GM12878 (cell line): ENCODE results near the gene RSBN1L. TPM values are rescaled to one million over a fixed set of nuclear protein-coding genes. Genes with fewer than 3 reads are reported as not detected.
"Not testable (repeated sequence)": the region's sequence is repeated elsewhere in the genome, so short reads cannot be mapped to it uniquely, and the experiment has no call there.

Experiments
- ATAC-seq: fragments of 200-7000 bp; cut with Tn5 transposase; 3 replicates; pipeline ENCODE4 v1.9.1; 2020; ENCODE audit warnings: mild to moderate bottlenecking, moderate library complexity
- BruUV-seq: library from RNA; stranded (reverse); fragments of 400-500 nt; replicated peaks from 2 replicates; lab custom pipeline; 2021; lab: Mats Ljungman, UMichigan
- CTCF ChIA-PET: fragments of 300-600 bp; sonication (Branson Sonifier 250); formaldehyde crosslinking; extraction: SDS; loops from one replicate; lab custom pipeline; 2021; ENCODE audit warnings: inconsistent platforms; lab: Yijun Ruan, JAX
- POLR2A ChIA-PET: fragments of 350-600 bp; formaldehyde crosslinking; extraction: SDS; loops from one replicate; lab custom pipeline; 2021; ENCODE audit warnings: inconsistent platforms; lab: Charles Lee
- RAD21 ChIA-PET: fragments of 300-600 bp; sonication (Branson Sonifier 250); formaldehyde crosslinking; loops from one replicate; lab custom pipeline; 2023; ENCODE audit warnings: antibody characterized with exemption; ENCODE audit not compliant: unreplicated experiment; lab: Charles Lee
- SMC1A ChIA-PET: fragments of 300-600 bp; sonication (Branson Sonifier 250); formaldehyde crosslinking; loops from one replicate; lab custom pipeline; 2023; ENCODE audit not compliant: unreplicated experiment, uncharacterized antibody; lab: Charles Lee
- DNase-seq: peaks from one replicate; pipeline ENCODE4 v3.0.0-alpha.2; 2011; ENCODE audit warnings: low read depth, low spot score
- FAIRE-seq: peaks from 3 replicates; lab custom pipeline; 2011; peaks lifted over from hg19 to GRCh38; lab: Jason Lieb, UNC
- H2AFZ ChIP-seq: 2 replicates; pipeline ENCODE4 v1.6.0; 2011; ENCODE audit warnings: low read depth, low read length, control low read depth; ENCODE audit not compliant: control insufficient read depth
- H3K27ac ChIP-seq: 2 replicates; pipeline ENCODE4 v1.5.1; 2011; ENCODE audit warnings: control low read depth; ENCODE audit not compliant: control insufficient read depth, insufficient read depth
- H3K27me3 ChIP-seq, 2 experiments: replicated peaks in 1 of 2; 2 replicates each; pipeline versions ENCODE4 v1.6.0 to v1.6.1; 2011; ENCODE audit warnings: low read length in 1 of 2; ENCODE audit not compliant: control insufficient read depth in 2 of 2, insufficient read depth in 2 of 2
- H3K36me3 ChIP-seq, 2 experiments: 2 replicates each; pipeline ENCODE4 v1.5.1; 2011; ENCODE audit warnings: low read length in 1 of 2; ENCODE audit not compliant: control insufficient read depth in 2 of 2, insufficient read depth in 2 of 2
- H3K4me1 ChIP-seq: 2 replicates; pipeline ENCODE4 v1.6.1; 2011; ENCODE audit warnings: mild to moderate bottlenecking, low read length, moderate library complexity, mixed read lengths; ENCODE audit not compliant: control insufficient read depth, insufficient read depth
- H3K4me2 ChIP-seq: 2 replicates; pipeline ENCODE4 v1.6.0; 2011; ENCODE audit warnings: control low read depth; ENCODE audit not compliant: control insufficient read depth, insufficient read depth
- H3K4me3 ChIP-seq: fragments of 200-600 bp; sonication (generic); 2 replicates; pipeline ENCODE4 v1.5.1; 2016
- H3K79me2 ChIP-seq: 2 replicates; pipeline ENCODE4 v1.6.0; 2011; ENCODE audit warnings: low read length; ENCODE audit not compliant: control insufficient read depth, insufficient read depth
- H3K9ac ChIP-seq: 2 replicates; pipeline ENCODE4 v1.8.0; 2011; ENCODE audit warnings: low read length, control low read depth, mixed read lengths; ENCODE audit not compliant: control insufficient read depth, insufficient read depth
- H3K9me3 ChIP-seq: replicated peaks from 3 replicates; pipeline ENCODE4 v1.5.1; 2011; ENCODE audit warnings: mild to moderate bottlenecking, low read length; ENCODE audit not compliant: control insufficient read depth, insufficient read depth
- H4K20me1 ChIP-seq: 2 replicates; pipeline ENCODE4 v1.6.0; 2011; ENCODE audit not compliant: control insufficient read depth, insufficient read depth
- GATAD2B ChIP-seq: fragments of 450-650 bp; conservative IDR thresholded peaks from 2 replicates; pipeline ENCODE4 v1.6.1; 2017; ENCODE audit warnings: low read depth, mild to moderate bottlenecking, moderate library complexity
- KLF5 ChIP-seq: fragments of 450-650 bp; IDR thresholded peaks from 2 replicates; pipeline ENCODE4 v1.6.1; 2014; ENCODE audit warnings: mild to moderate bottlenecking; ENCODE audit not compliant: partially characterized antibody
- LARP7 ChIP-seq: fragments of 450-650 bp; IDR thresholded peaks from 2 replicates; pipeline ENCODE4 v1.6.1; 2017; ENCODE audit warnings: mild to moderate bottlenecking
- POLR2A ChIP-seq: IDR thresholded peaks from 2 replicates; pipeline ENCODE4 v1.6.1; 2011; ENCODE audit warnings: low read depth, mild to moderate bottlenecking, low read length
- SPI1 ChIP-seq: IDR thresholded peaks from 2 replicates; pipeline ENCODE4 v1.6.1; 2011; ENCODE audit warnings: low read depth, mild to moderate bottlenecking, low read length, moderate library complexity, borderline replicate concordance; ENCODE audit not compliant: insufficient read depth
- SRF ChIP-seq, 2 experiments: IDR thresholded peaks; 2 replicates each; pipeline ENCODE4 v1.6.1; 2011; ENCODE audit warnings: low read depth in 2 of 2, low read length in 2 of 2, mild to moderate bottlenecking in 1 of 2, moderate library complexity in 1 of 2
- ZNF217 ChIP-seq: fragments of 450-650 bp; IDR thresholded peaks from 2 replicates; pipeline ENCODE4 v1.6.1; 2017; ENCODE audit warnings: antibody characterized with exemption, mild to moderate bottlenecking
- WGBS: methylation state at CpG from one replicate; pipeline ENCODE4 v1.1.6; 2016; ENCODE audit warnings: low lambda C conversion rate; ENCODE audit not compliant: insufficient replicate concordance, insufficient coverage; ENCODE audit errors: missing lambda C conversion rate; 5-methylcytosine and 5-hydroxymethylcytosine counted together
- in situ Hi-C: fragments of 300-500 bp; cut with MboI; formaldehyde crosslinking; loops from 9 replicates; pipeline ENCODE4 v1.14.3; 2018; ENCODE audit warnings: mixed read lengths
- intact Hi-C: fragments of 100-400 bp; cut with micrococcal nuclease; formaldehyde crosslinking; loops from one replicate; pipeline ENCODE4 v1.14.2; 2022; ENCODE audit not compliant: unreplicated experiment
- polyA plus RNA-seq, 11 experiments: library from polyadenylated mRNA; depleted of rRNA in 4 of 11; unstranded in 6 of 11; stranded (reverse) in 5 of 11; fragments of >200 nt; fragmentation: Nextera tagmentation in 4 of 11; fragmentation: Illumina TruSeq in 1 of 11; extraction: Ambion mirVana in 4 of 11; extraction: Trizol in 1 of 11; gene quantifications; 1 replicate in 1 of 11; 2 replicates in 10 of 11; pipeline versions ENCODE4 v1.2.1 to v1.2.3, GENCODE V29; 2011 to 2016; ENCODE audit warnings: inconsistent platforms in 2 of 11, missing spikeins in 2 of 11, low read depth in 1 of 11
- total RNA-seq, 4 experiments: library from RNA; depleted of rRNA in 3 of 4; stranded (reverse); fragments of >200 nt in 3 of 4; fragmentation: Illumina TruSeq in 1 of 4; extraction: Trizol in 1 of 4; gene quantifications; 2 replicates each; pipeline versions ENCODE4 v1.2.1 to v1.2.3, GENCODE V29; 2013 to 2021

RSBN1L gene
- total and polyA plus RNA-seq, 10 of the 15 experiments (the other 5 are each of a cell fraction or from before 2014, with no cell fraction given) = 4.5 to 23.7 (median 10.3) TPM

GRCh38 chr7:77702968-77703472 is 6.8 kb downstream of the RSBN1L start:
- BruUV-seq = no TSS peak
- TF ChIP-seq KLF5 (no peak), ZNF217 (no peak), GATAD2B (no peak), SRF (IDR thresholded peaks at IDR 0.05; ENCODE audit: low read depth in 2 of 2, low read length in 2 of 2) (no peak), POLR2A (no peak), SPI1 (peak; percentile 68; the same call in 1 of the 2 replicates), LARP7 (no peak)
- ChIA-PET RAD21 (interaction anchor here (0.8 to 1.0 kb wide), 2 partner anchors 44 to 52 kb away, joined by 4 read pairs; no protein-coding TSS in a partner anchor), POLR2A (interaction anchor here (0.7 to 1.3 kb wide), 3 partner anchors 19 to 137 kb away, joined by 3 to 9 read pairs (median 3); no protein-coding TSS in a partner anchor), SMC1A (interaction anchor here (0.8 to 2.1 kb wide), 10 partner anchors 15 to 326 kb away, joined by 3 to 10 read pairs (median 4); no protein-coding TSS in a partner anchor), CTCF (interaction anchor here (0.8 to 3.4 kb wide), 7 partner anchors 45 to 161 kb away, joined by 3 to 13 read pairs (median 5); no protein-coding TSS in a partner anchor)
- peak overlapping the region; percentile 41; the same call in 1 of the 2 replicates for H3K4me2 ChIP-seq
- 77% methylated on average over 3 of the region's 3 CpGs for WGBS
- no peaks in the 10 kb centered on the region for H3K27me3 ChIP-seq
- H3K4me1 ChIP-seq = peaks cover 6% of the 10 kb centered on the region
- no peak overlapping the region for H3K9ac ChIP-seq
- ATAC-seq = peak; percentile 25
- intact Hi-C loops (no loop called here), in situ Hi-C loops (no loop called here)
- H3K27ac ChIP-seq = no peak overlapping the region
- peaks cover 3% of the 10 kb centered on the region; the same call in 1 of the 2 replicates for H4K20me1 ChIP-seq
- DNase-seq = no peak
- peaks cover 91% of the 10 kb centered on the region for H3K79me2 ChIP-seq
- no peaks in the 10 kb centered on the region for H3K9me3 ChIP-seq
- no peak overlapping the region; the same call in 1 of the 2 replicates for H3K4me3 ChIP-seq
- H3K36me3 ChIP-seq = peaks cover 0 to 5% of the 10 kb centered on the region in 2 experiments; a peak in 1 of 4 replicates
- FAIRE-seq = no peak
- H2AFZ ChIP-seq = no peak overlapping the region

GRCh38 chr7:77703669-77704068 is 7.4 kb downstream of the RSBN1L start:
- SMC1A ChIA-PET = interaction anchor here (0.9 to 2.1 kb wide), 5 partner anchors 16 to 54 kb away, joined by 3 to 10 read pairs (median 4); no protein-coding TSS in a partner anchor
- intact Hi-C loops, H3K9ac ChIP-seq, FAIRE-seq, DNase-seq, H3K27ac ChIP-seq, BruUV-seq, H3K9me3 ChIP-seq, H3K36me3 ChIP-seq, H3K27me3 ChIP-seq, in situ Hi-C loops, ATAC-seq, H4K20me1 ChIP-seq, H3K4me1 ChIP-seq, POLR2A ChIA-PET, H2AFZ ChIP-seq: not testable (repeated sequence)
- 65% methylated on average over 9 of the region's 9 CpGs for WGBS
- H3K79me2 ChIP-seq = peaks cover 88% of the 10 kb centered on the region
- H3K4me3 ChIP-seq = 0 out of 2 replicates have a peak overlapping the region, but pooled peaks have one; percentile 8
- RAD21 ChIA-PET = interaction anchor here (1.0 kb wide), 1 partner anchor 45 kb away, joined by 4 read pairs; no protein-coding TSS in a partner anchor
- H3K4me2 ChIP-seq = peak overlapping the region; percentile 38
- CTCF ChIA-PET = interaction anchor here (1.1 to 3.4 kb wide), 5 partner anchors 45 to 56 kb away, joined by 4 to 13 read pairs (median 5); no protein-coding TSS in a partner anchor
